ENCODE results near the gene ASXL1. TPM values are rescaled to one million over a fixed set of nuclear protein-coding genes. Genes with fewer than 3 reads are reported as not detected.

The ASXL1 gene
- total and polyA plus RNA-seq, 9 of the 15 experiments (the other 6 are each of a cell fraction or from before 2014, with no cell fraction given), result 6.5 to 65.3 (median 32.3) TPM

- H4K20me1 ChIP-seq (replicated peaks; ENCODE audit: control insufficient read depth, insufficient read depth, low read length), result peaks cover 6% of the 10 kb centered on the region
- no peak for DNase-seq (ENCODE audit: extremely low read depth in 1 of 4, low spot score in 3 of 4)
- H3K4me1 ChIP-seq (replicated peaks in 1 of 2; ENCODE audit: control insufficient read depth in 2 of 2, insufficient read depth in 2 of 2, low read length in 2 of 2), result peaks cover 41 to 84% of the 10 kb centered on the region in 2 experiments
- H3K9me3 ChIP-seq (replicated peaks; ENCODE audit: control insufficient read depth, insufficient read depth, low read depth, low read length), result no peaks in the 10 kb centered on the region
- FAIRE-seq, result peak; percentile 65
- H3K4me3 ChIP-seq, result peak overlapping the region; percentile 43; the same call in 1 of the 2 replicates
- BruUV-seq (replicated peaks), result no TSS peak
- peak overlapping the region in 1 of 2 experiments; percentile 91; a peak in 2 of 4 replicates for H3K9ac ChIP-seq (ENCODE audit: insufficient read depth in 1 of 2, low read depth in 2 of 2, low read length in 2 of 2)
- peak overlapping the region; percentile 83; the same call in 1 of the 3 replicates for H3K27ac ChIP-seq (ENCODE audit: extremely low read depth, low read depth, low read length)
- H2AFZ ChIP-seq (ENCODE audit: low read depth, low read length), result no peak overlapping the region
- ChIA-PET POLR2A (interaction anchor here (0.6 kb wide), 1 partner anchor 16 kb away, joined by 4 read pairs; no protein-coding TSS in a partner anchor), CTCF (ENCODE audit: low intra/inter-chr PET ratio) (no interaction called here)
- in situ Hi-C loops (cut with MboI), result no loop called here
- no peak for ATAC-seq
- H3K36me3 ChIP-seq (ENCODE audit: control insufficient read depth, insufficient read depth, low read length), result peaks cover 59% of the 10 kb centered on the region; the same call in 2 of the 3 replicates
- TF ChIP-seq RBFOX2 (IDR thresholded peaks at IDR 0.05; ENCODE audit: low read depth, low read length), result 0 out of 2 replicates have a peak, but pooled peaks have one; percentile 6
- TF ChIP-seq ZNF253 (CRISPR knock-in tag; conservative IDR thresholded peaks at IDR 0.05), result no peak
- TF ChIP-seq, protein P1, sequence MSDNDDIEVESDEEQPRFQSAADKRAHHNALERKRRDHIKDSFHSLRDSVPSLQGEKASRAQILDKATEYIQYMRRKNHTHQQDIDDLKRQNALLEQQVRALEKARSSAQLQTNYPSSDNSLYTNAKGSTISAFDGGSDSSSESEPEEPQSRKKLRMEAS (CRISPR knock-in tag; IDR thresholded peaks at IDR 0.05), result peak; percentile 4; the same call in 1 of the 2 replicates
- TF ChIP-seq THAP12 (CRISPR knock-in tag; IDR thresholded peaks at IDR 0.05), result no peak
- H3K27me3 ChIP-seq (ENCODE audit: control insufficient read depth in 2 of 2, insufficient read depth in 2 of 2, low read length in 2 of 2), result no peaks in the 10 kb centered on the region
- H3K4me2 ChIP-seq (ENCODE audit: insufficient read depth, low read length), result peak overlapping the region; percentile 83; the same call in 1 of the 2 replicates
- intact Hi-C loops (cut with micrococcal nuclease), result no loop called here
- WGBS (ENCODE audit: insufficient coverage, low coverage, missing lambda C conversion rate), result 91% methylated on average over 6 of the region's 6 CpGs
- H3K79me2 ChIP-seq (ENCODE audit: control insufficient read depth, insufficient read depth, low read length), result peaks cover 86% of the 10 kb centered on the region
- no peaks in the 10 kb centered on the region for H3K9me1 ChIP-seq (ENCODE audit: control insufficient read depth, insufficient read depth, low read length)
Measured at GRCh38 chr20:32472581-32473207, 114.6 kb downstream of the ASXL1 start.
